ENCODE measurements around the gene ARL1. TPM values are rescaled to one million over a fixed set of nuclear protein-coding genes. Genes with fewer than 3 reads are reported as not detected.
"Not testable (repeated sequence)": the region's sequence is repeated elsewhere in the genome, so short reads cannot be mapped to it uniquely, and the experiment has no call there.

Gene ARL1
- polyA plus RNA-seq, 3 donors, result 14.7 to 34.8 (median 27.3) TPM

- no peaks in the 10 kb centered on the region for H3K36me3 ChIP-seq (replicated peaks in 1 of 2; ENCODE audit: control insufficient read depth in 1 of 2, insufficient read depth in 2 of 2, low read length in 2 of 2)
- H3K9ac ChIP-seq (ENCODE audit: insufficient read depth, low read length, poor library complexity, severe bottlenecking), result no peak overlapping the region
- H3K9me3 ChIP-seq (replicated peaks in 1 of 2; ENCODE audit: control insufficient read depth in 1 of 2, insufficient read depth in 1 of 2, low read length in 2 of 2), result peaks cover 0 to 2% of the 10 kb centered on the region in 2 donors
- no peak overlapping the region for H3K4me3 ChIP-seq (replicated peaks in 1 of 3; ENCODE audit: low read depth in 2 of 3, low read length in 3 of 3)
- no peaks in the 10 kb centered on the region for H3K79me2 ChIP-seq (ENCODE audit: insufficient read depth, low read length)
- H3K27ac ChIP-seq (ENCODE audit: low read depth in 1 of 2, low read length in 2 of 2), result no peak overlapping the region
- intact Hi-C loops (cut with micrococcal nuclease), result no loop called here
- no peaks in the 10 kb centered on the region for H3K27me3 ChIP-seq (ENCODE audit: control insufficient read depth in 2 of 2, insufficient read depth in 2 of 2, low read length in 2 of 2)
- H2AFZ ChIP-seq (ENCODE audit: insufficient read depth, low read depth, low read length, poor library complexity, severe bottlenecking), result no peak overlapping the region
- TF ChIP-seq CTCF (IDR thresholded peaks at IDR 0.05), result no peak
- H3K4me1 ChIP-seq (ENCODE audit: control insufficient read depth in 1 of 2, insufficient read depth in 2 of 2, low read length in 2 of 2), result no peaks in the 10 kb centered on the region
- H3K9me3 Mint-ChIP-seq, result peaks cover 0 to 8% (median 4%) of the 10 kb centered on the region in 7 donors
- H3K4me2 ChIP-seq (replicated peaks; ENCODE audit: extremely low read depth, low read length, poor library complexity, severe bottlenecking), result no peak overlapping the region
- H3K4me1 Mint-ChIP-seq, result peaks cover 4% of the 10 kb centered on the region
- H3K27ac Mint-ChIP-seq, result no peak overlapping the region
- no peaks in the 10 kb centered on the region for H4K20me1 ChIP-seq (ENCODE audit: insufficient read depth, low read length)
- no CpG with 5 or more reads among the region's 2 CpGs for WGBS (ENCODE audit: insufficient coverage)
- no peak for DNase-seq
- no peak overlapping the region for H3K4me3 Mint-ChIP-seq
- H3K36me3 Mint-ChIP-seq, result no peaks in the 10 kb centered on the region
- H3K27me3 Mint-ChIP-seq (ENCODE audit: low read depth in 3 of 3), result peaks cover 0 to 5% (median 2%) of the 10 kb centered on the region in 3 donors
Measured at GRCh38 chr12:101424620-101425019, 17.0 kb upstream of the ARL1 start.

- H3K79me2 ChIP-seq (ENCODE audit: insufficient read depth, low read length); H3K27ac ChIP-seq (ENCODE audit: low read depth in 1 of 2, low read length in 2 of 2); H3K4me1 ChIP-seq (ENCODE audit: control insufficient read depth in 1 of 2, insufficient read depth in 2 of 2, low read length in 2 of 2); H3K36me3 Mint-ChIP-seq; H3K9ac ChIP-seq (ENCODE audit: insufficient read depth, low read length, poor library complexity, severe bottlenecking); H3K27me3 ChIP-seq (ENCODE audit: control insufficient read depth in 2 of 2, insufficient read depth in 2 of 2, low read length in 2 of 2); H3K4me2 ChIP-seq (replicated peaks; ENCODE audit: extremely low read depth, low read length, poor library complexity, severe bottlenecking); H4K20me1 ChIP-seq (ENCODE audit: insufficient read depth, low read length); H3K36me3 ChIP-seq (replicated peaks in 1 of 2; ENCODE audit: control insufficient read depth in 1 of 2, insufficient read depth in 2 of 2, low read length in 2 of 2); H3K9me3 ChIP-seq (replicated peaks in 1 of 2; ENCODE audit: control insufficient read depth in 1 of 2, insufficient read depth in 1 of 2, low read length in 2 of 2); H3K27ac Mint-ChIP-seq; H3K4me3 Mint-ChIP-seq; H3K4me1 Mint-ChIP-seq; H3K27me3 Mint-ChIP-seq (ENCODE audit: low read depth in 3 of 3); DNase-seq; H3K4me3 ChIP-seq (replicated peaks in 1 of 3; ENCODE audit: low read depth in 2 of 3, low read length in 3 of 3); intact Hi-C loops (cut with micrococcal nuclease); H2AFZ ChIP-seq (ENCODE audit: insufficient read depth, low read depth, low read length, poor library complexity, severe bottlenecking); H3K9me3 Mint-ChIP-seq: not testable (repeated sequence)
- WGBS (ENCODE audit: insufficient coverage), result no CpG with 5 or more reads among the region's 4 CpGs
Measured at GRCh38 chr12:101422066-101422465, 14.5 kb upstream of the ARL1 start.
